ENCODE measurements around the gene RPS19. TPM values are rescaled to one million over a fixed set of nuclear protein-coding genes. Genes with fewer than 3 reads are reported as not detected.

Gene RPS19
- total RNA-seq, 1 donor from 2014 or later = 1,736 TPM

DNA sequence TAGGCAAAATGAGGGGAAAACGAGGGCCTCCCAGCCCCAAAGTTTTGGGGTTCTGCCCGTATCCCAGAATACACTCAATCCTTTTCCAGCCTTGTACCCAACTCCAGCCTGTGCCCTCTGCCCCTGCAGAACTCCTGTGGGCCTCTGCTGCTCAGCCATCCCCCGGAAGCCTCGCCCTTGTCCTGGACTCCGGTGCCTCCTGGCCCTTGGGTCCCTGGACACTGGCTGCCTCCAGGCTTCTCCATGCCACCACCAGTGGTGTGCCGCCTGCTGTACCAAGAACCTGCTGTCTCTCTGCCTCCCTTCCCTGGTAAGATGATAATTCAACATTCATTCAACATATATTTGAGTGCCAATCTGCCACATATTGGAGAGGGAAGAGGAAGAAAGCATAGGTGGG is 11.4 kb upstream of the RPS19 start:
- DNase-seq = no peak

GRCh38 chr19:41849067-41849466 is 11.0 kb upstream of the RPS19 start:
- H3K27ac ChIP-seq = no peak overlapping the region
- DNase-seq = no peak
- no peaks in the 10 kb centered on the region for H3K4me1 ChIP-seq
- peaks cover 10% of the 10 kb centered on the region for H3K27me3 ChIP-seq (ENCODE audit: low read depth)
- no peak overlapping the region for H3K4me3 ChIP-seq
- TF ChIP-seq, protein P1, sequence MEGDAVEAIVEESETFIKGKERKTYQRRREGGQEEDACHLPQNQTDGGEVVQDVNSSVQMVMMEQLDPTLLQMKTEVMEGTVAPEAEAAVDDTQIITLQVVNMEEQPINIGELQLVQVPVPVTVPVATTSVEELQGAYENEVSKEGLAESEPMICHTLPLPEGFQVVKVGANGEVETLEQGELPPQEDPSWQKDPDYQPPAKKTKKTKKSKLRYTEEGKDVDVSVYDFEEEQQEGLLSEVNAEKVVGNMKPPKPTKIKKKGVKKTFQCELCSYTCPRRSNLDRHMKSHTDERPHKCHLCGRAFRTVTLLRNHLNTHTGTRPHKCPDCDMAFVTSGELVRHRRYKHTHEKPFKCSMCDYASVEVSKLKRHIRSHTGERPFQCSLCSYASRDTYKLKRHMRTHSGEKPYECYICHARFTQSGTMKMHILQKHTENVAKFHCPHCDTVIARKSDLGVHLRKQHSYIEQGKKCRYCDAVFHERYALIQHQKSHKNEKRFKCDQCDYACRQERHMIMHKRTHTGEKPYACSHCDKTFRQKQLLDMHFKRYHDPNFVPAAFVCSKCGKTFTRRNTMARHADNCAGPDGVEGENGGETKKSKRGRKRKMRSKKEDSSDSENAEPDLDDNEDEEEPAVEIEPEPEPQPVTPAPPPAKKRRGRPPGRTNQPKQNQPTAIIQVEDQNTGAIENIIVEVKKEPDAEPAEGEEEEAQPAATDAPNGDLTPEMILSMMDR (IDR thresholded peaks at IDR 0.05) = no peak
- H3K9me3 ChIP-seq = no peaks in the 10 kb centered on the region
- intact Hi-C loops (cut with DNase I) = no loop called here
- no peaks in the 10 kb centered on the region for H3K36me3 ChIP-seq
- no peak for ATAC-seq

More for the DNA sequence above, 11.4 kb upstream of the RPS19 start:
- Histone ChIP-seq H3K27me3 (ENCODE audit: low read depth) (peaks cover 10% of the 10 kb centered on the region), H3K4me3 (no peak overlapping the region), H3K27ac (no peak overlapping the region), H3K36me3 (no peaks in the 10 kb centered on the region), H3K9me3 (no peaks in the 10 kb centered on the region), H3K4me1 (no peaks in the 10 kb centered on the region)
- intact Hi-C loops (cut with DNase I) = no loop called here
- no peak for ATAC-seq
- TF ChIP-seq, protein P1 (IDR thresholded peaks at IDR 0.05) = no peak

GRCh38 chr19:41850381-41850780 is 9.7 kb upstream of the RPS19 start:
- H3K4me3 ChIP-seq = no peak overlapping the region

DNA sequence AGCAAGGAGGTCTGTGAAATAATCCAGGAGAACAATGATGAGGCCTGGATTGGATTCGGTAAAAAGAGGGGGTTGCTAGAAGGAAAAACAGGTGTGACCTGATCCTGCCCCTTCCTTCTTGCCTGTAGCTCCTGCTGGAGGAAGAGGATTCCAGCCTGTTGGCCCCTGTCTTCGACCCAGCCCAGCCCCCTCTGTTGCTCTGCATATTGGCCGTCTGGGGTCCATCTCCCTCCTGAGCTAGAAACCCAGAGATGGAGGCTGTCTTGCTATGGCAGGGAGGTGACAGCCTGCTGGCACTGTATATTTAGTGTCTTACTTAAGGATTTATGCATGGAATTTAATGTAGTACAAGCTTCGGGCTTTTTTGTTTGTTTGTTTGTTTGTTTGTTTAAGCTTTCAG is 8.6 kb upstream of the RPS19 start:
- TF ChIP-seq, protein P1 (IDR thresholded peaks at IDR 0.05) = no peak
- Histone ChIP-seq H3K36me3 (no peaks in the 10 kb centered on the region), H3K4me1 (no peaks in the 10 kb centered on the region), H3K27me3 (ENCODE audit: low read depth) (peaks cover 10% of the 10 kb centered on the region), H3K4me3 (no peak overlapping the region), H3K27ac (no peak overlapping the region), H3K9me3 (no peaks in the 10 kb centered on the region)
- ATAC-seq (no peak), DNase-seq (no peak)
- intact Hi-C loops (cut with DNase I) = no loop called here

More at GRCh38 chr19:41850381-41850780, 9.7 kb upstream of the RPS19 start:
- Histone ChIP-seq H3K9me3 (no peaks in the 10 kb centered on the region), H3K27ac (no peak overlapping the region), H3K36me3 (no peaks in the 10 kb centered on the region), H3K27me3 (ENCODE audit: low read depth) (peaks cover 10% of the 10 kb centered on the region), H3K4me1 (no peaks in the 10 kb centered on the region)
- no peak for ATAC-seq
- intact Hi-C loops (cut with DNase I) = no loop called here
- DNase-seq = no peak
- TF ChIP-seq, protein P1 (IDR thresholded peaks at IDR 0.05) = no peak

GRCh38 chr19:41853344-41853743 is 6.7 kb upstream of the RPS19 start:
- Histone ChIP-seq H3K4me1 (no peaks in the 10 kb centered on the region), H3K27me3 (ENCODE audit: low read depth) (peaks cover 10% of the 10 kb centered on the region), H3K36me3 (no peaks in the 10 kb centered on the region), H3K4me3 (no peak overlapping the region), H3K9me3 (no peaks in the 10 kb centered on the region), H3K27ac (no peak overlapping the region)
- ATAC-seq = no peak
- no peak for DNase-seq
- intact Hi-C loops (cut with DNase I) = no loop called here
- TF ChIP-seq, protein P1 (IDR thresholded peaks at IDR 0.05) = no peak

GRCh38 chr19:41853768-41854167 is 6.3 kb upstream of the RPS19 start:
- intact Hi-C loops (cut with DNase I) = no loop called here
- no peak overlapping the region for H3K27ac ChIP-seq
- H3K36me3 ChIP-seq = no peaks in the 10 kb centered on the region
- H3K4me1 ChIP-seq = peaks cover under 1% of the 10 kb centered on the region
- TF ChIP-seq, protein P1 (IDR thresholded peaks at IDR 0.05) = no peak
- H3K27me3 ChIP-seq (ENCODE audit: low read depth) = peaks cover 10% of the 10 kb centered on the region
- no peaks in the 10 kb centered on the region for H3K9me3 ChIP-seq
- no peak for DNase-seq
- ATAC-seq = peak in 1 of 2 donors; percentile 14
- no peak overlapping the region for H3K4me3 ChIP-seq
